Lung (tissue), 12 donors: ENCODE results near the gene SETBP1. TPM values are rescaled to one million over a fixed set of nuclear protein-coding genes. Genes with fewer than 3 reads are reported as not detected.

Experiments
- ATAC-seq: fragments of 200-7000 bp; cut with Tn5 transposase; one replicate; pipeline ENCODE4 v1.9.1; 2020; ENCODE audit warnings: moderate number of reproducible peaks; ENCODE audit not compliant: insufficient read depth, low FRiP score
- DNase-seq, 3 donors: peaks; one replicate each; pipeline ENCODE4 v3.0.0-alpha.2; 2013 to 2017
- H3K27ac ChIP-seq, 2 donors: one replicate each; pipeline ENCODE4 v1.5.1; 2013; ENCODE audit warnings: mild to moderate bottlenecking in 2 of 2, moderate library complexity in 2 of 2, control low read depth in 1 of 2, inconsistent platforms in 1 of 2, low read depth in 1 of 2, low read length in 1 of 2
- H3K27me3 ChIP-seq, 3 donors: one replicate each; pipeline ENCODE4 v1.5.1; 2013; ENCODE audit warnings: low read length in 2 of 3; ENCODE audit not compliant: control insufficient read depth in 3 of 3, insufficient read depth in 3 of 3
- H3K36me3 ChIP-seq, 4 donors: one replicate each; pipeline ENCODE4 v1.5.1; 2013; ENCODE audit warnings: low read length in 4 of 4, mild to moderate bottlenecking in 1 of 4, moderate library complexity in 1 of 4; ENCODE audit not compliant: control insufficient read depth in 4 of 4, insufficient read depth in 4 of 4
- H3K4me1 ChIP-seq, 5 donors: one replicate each; pipeline ENCODE4 v1.5.1; 2013; ENCODE audit warnings: low read length in 5 of 5, mild to moderate bottlenecking in 2 of 5, moderate library complexity in 1 of 5; ENCODE audit not compliant: control insufficient read depth in 5 of 5, insufficient read depth in 5 of 5
- H3K4me3 ChIP-seq: one replicate; pipeline ENCODE4 v1.5.1; 2013; ENCODE audit warnings: mild to moderate bottlenecking, control low read depth, moderate library complexity
- H3K9ac ChIP-seq, 2 donors: one replicate each; pipeline ENCODE4 v1.5.1; 2013; ENCODE audit warnings: low read length in 2 of 2, control low read depth in 1 of 2; ENCODE audit not compliant: insufficient read depth in 1 of 2
- H3K9me3 ChIP-seq, 4 donors: one replicate each; pipeline ENCODE4 v1.5.1; 2013; ENCODE audit warnings: low read length in 3 of 4, mild to moderate bottlenecking in 1 of 4, moderate library complexity in 1 of 4; ENCODE audit not compliant: control insufficient read depth in 4 of 4, insufficient read depth in 3 of 4
- CTCF ChIP-seq: IDR thresholded peaks from 2 replicates; pipeline ENCODE4 v1.5.1; 2012; ENCODE audit warnings: mild to moderate bottlenecking; ENCODE audit errors: control extremely low read depth, extremely low read depth
- WGBS, 2 donors: extraction: QIAGEN DNeasy Blood & Tissue Kit; methylation state at CpG; one replicate each; pipeline ENCODE4 v1.1.7; 2013; 5-methylcytosine and 5-hydroxymethylcytosine counted together
- polyA plus RNA-seq, 2 donors: library from polyadenylated mRNA; stranded (reverse); fragments of 200-250 nt; gene quantifications; one replicate each; pipeline ENCODE4 v1.2.1, GENCODE V29; 2013
- total RNA-seq, 2 donors: library from RNA; depleted of rRNA in 1 of 2; stranded (reverse); fragments of >200 nt in 1 of 2; gene quantifications; one replicate each; pipeline ENCODE4 v1.2.1, GENCODE V29; 2014 to 2021
- donor health status: control.
- donor health status: control.
- donor health status: Bipolar disorder and iron deficiency.
- donor health status: healthy.
- donor health status: DM: yes; HTN: yes; CAD: no.

Gene SETBP1
- total and polyA plus RNA-seq, 4 donors: 1.6 to 43.8 (median 16.6) TPM

GRCh38 chr18:44857744-44858491 is 177.2 kb downstream of the SETBP1 start:
- Histone ChIP-seq H3K4me1 (peaks cover 5 to 18% (median 11%) of the 10 kb centered on the region in 5 donors), H3K4me3 (no peak overlapping the region), H3K36me3 (no peaks in the 10 kb centered on the region), H3K9me3 (peaks cover 0 to 2% (median 0%) of the 10 kb centered on the region in 4 donors), H3K27ac (no peak overlapping the region), H3K9ac (no peak overlapping the region), H3K27me3 (no peaks in the 10 kb centered on the region)
- ATAC-seq (no peak), DNase-seq (no peak)
- WGBS, 2 donors: 76 to 87% methylated on average over 5 of the region's 5 CpGs
- no peak for TF ChIP-seq CTCF

GRCh38 chr18:44859263-44859662 is 178.6 kb downstream of the SETBP1 start:
- Histone ChIP-seq H3K4me1 (peaks cover 5 to 13% (median 11%) of the 10 kb centered on the region in 5 donors), H3K9me3 (peaks cover 0 to 2% (median 0%) of the 10 kb centered on the region in 4 donors), H3K4me3 (no peak overlapping the region), H3K9ac (no peak overlapping the region), H3K27me3 (no peaks in the 10 kb centered on the region), H3K36me3 (no peaks in the 10 kb centered on the region), H3K27ac (no peak overlapping the region)
- no peak for DNase-seq
- ATAC-seq: no peak
- no peak for TF ChIP-seq CTCF

DNA sequence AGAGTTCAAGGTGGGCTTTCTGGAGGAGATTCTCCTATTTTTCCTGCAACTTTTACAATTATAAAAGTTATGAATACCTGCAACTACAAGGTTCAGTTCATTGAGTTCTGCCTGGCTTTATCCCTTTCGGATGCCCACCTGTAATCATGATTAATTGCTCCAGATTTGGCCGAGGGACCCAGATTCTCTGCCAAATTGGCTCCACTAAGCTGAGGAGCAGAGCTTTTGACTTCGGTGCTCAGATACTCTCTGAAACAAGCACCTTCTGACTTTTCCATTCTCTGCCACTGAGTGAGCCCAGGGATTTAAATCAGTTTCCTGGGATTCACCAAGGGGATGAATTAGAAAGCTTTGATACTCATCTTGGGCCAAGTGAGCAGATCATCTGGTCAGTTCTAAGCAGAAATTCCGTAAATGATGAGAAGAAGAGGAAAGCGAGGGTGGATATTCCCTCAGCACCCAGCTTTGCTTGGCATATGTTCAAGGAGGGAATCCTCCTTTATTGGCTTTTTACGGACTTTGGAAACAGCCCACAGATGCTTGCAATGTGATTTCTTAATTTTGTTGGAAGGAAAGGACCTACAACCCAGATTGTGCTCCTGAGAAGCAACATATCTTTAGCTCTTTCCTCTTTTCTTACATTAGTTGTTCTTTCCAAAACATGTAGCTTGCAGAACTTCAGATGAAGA is 179.2 kb downstream of the SETBP1 start:
- no peak overlapping the region for H3K27ac ChIP-seq
- peaks cover 5 to 19% (median 11%) of the 10 kb centered on the region in 5 donors for H3K4me1 ChIP-seq
- no peaks in the 10 kb centered on the region for H3K27me3 ChIP-seq
- DNase-seq (no peak), ATAC-seq (no peak)
- H3K4me3 ChIP-seq: no peak overlapping the region
- TF ChIP-seq CTCF: no peak
- H3K9me3 ChIP-seq: peaks cover 0 to 2% (median 0%) of the 10 kb centered on the region in 4 donors
- no peak overlapping the region for H3K9ac ChIP-seq
- H3K36me3 ChIP-seq: no peaks in the 10 kb centered on the region
- 69 to 80% methylated on average over 6 of the region's 6 CpGs for WGBS, 2 donors
